Spleen (tissue), 7 donors: ENCODE results near the gene UNC5CL.
A peak's percentile ranks its signal among the peaks of the same experiment; 100 is the strongest.

Experiments used
- POLR2AphosphoS5 ChIP-seq, 3 donors: sonication (generic); formaldehyde crosslinking; IDR thresholded peaks; one replicate each; pipeline ENCODE4 v1.5.1; 2017; ENCODE audit warnings: antibody characterized with exemption in 3 of 3
- TF ChIP-seq, protein P1 (sequence below), 11 experiments: fragments of 200-600 bp in 7 of 11; fragments of 450-650 bp in 4 of 11; sonication (generic) in 4 of 11; IDR thresholded peaks in 8 of 11; conservative IDR thresholded peaks in 3 of 11; 1 replicate in 7 of 11; 2 replicates in 4 of 11; pipeline versions ENCODE4 v1.4.0 to v1.8.0; 2016 to 2021; ENCODE audit warnings: antibody characterized with exemption in 11 of 11, inconsistent platforms in 4 of 11, mild to moderate bottlenecking in 1 of 11
- donor health status: DM: no; HTN: no; CAD: no; lungs with moderate emphysema.
- donor health status: DM: no; HTN: no; CAD: no.
- donor health status: DM: no; HTN: no; CAD: no.

GRCh38 chr6:41072836-41073202 lies 33.8 kb upstream of the UNC5CL start, which contains the start of gene NFYA:
- TF ChIP-seq, protein P1, sequence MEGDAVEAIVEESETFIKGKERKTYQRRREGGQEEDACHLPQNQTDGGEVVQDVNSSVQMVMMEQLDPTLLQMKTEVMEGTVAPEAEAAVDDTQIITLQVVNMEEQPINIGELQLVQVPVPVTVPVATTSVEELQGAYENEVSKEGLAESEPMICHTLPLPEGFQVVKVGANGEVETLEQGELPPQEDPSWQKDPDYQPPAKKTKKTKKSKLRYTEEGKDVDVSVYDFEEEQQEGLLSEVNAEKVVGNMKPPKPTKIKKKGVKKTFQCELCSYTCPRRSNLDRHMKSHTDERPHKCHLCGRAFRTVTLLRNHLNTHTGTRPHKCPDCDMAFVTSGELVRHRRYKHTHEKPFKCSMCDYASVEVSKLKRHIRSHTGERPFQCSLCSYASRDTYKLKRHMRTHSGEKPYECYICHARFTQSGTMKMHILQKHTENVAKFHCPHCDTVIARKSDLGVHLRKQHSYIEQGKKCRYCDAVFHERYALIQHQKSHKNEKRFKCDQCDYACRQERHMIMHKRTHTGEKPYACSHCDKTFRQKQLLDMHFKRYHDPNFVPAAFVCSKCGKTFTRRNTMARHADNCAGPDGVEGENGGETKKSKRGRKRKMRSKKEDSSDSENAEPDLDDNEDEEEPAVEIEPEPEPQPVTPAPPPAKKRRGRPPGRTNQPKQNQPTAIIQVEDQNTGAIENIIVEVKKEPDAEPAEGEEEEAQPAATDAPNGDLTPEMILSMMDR (IDR thresholded peaks at IDR 0.05 in 8 of 11, conservative IDR thresholded peaks at IDR 0.05 in 3 of 11), result no peak
- peak; percentile 26 to 80 (median 70) for TF ChIP-seq POLR2AphosphoS5 (IDR thresholded peaks at IDR 0.05)
